ENCODE results near the gene TYMP.

DNA sequence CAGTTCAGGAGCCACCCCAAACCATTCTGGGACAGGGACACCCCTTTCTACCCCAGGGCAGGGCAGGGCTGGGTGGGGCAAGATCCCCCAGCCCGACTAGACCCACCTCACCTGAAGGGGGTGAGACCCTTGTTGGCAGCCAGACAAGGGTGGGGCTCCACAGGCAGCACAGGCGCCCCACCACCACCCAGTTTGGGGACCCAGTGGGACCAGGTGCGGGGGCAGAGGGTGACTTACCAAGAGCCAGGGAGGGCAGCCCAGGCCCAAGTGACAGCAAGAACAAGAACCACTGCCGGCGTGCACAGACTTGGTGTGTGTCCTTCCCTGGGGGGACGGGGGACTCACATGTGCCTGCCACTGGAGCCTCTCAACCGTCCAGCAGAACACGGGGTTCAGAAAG, 46.3 kb downstream of the TYMP start:
- TF ChIP-seq, protein P1, sequence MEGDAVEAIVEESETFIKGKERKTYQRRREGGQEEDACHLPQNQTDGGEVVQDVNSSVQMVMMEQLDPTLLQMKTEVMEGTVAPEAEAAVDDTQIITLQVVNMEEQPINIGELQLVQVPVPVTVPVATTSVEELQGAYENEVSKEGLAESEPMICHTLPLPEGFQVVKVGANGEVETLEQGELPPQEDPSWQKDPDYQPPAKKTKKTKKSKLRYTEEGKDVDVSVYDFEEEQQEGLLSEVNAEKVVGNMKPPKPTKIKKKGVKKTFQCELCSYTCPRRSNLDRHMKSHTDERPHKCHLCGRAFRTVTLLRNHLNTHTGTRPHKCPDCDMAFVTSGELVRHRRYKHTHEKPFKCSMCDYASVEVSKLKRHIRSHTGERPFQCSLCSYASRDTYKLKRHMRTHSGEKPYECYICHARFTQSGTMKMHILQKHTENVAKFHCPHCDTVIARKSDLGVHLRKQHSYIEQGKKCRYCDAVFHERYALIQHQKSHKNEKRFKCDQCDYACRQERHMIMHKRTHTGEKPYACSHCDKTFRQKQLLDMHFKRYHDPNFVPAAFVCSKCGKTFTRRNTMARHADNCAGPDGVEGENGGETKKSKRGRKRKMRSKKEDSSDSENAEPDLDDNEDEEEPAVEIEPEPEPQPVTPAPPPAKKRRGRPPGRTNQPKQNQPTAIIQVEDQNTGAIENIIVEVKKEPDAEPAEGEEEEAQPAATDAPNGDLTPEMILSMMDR (conservative IDR thresholded peaks at IDR 0.05 in 1 of 2, IDR thresholded peaks at IDR 0.05 in 1 of 2; ENCODE audit: low read depth in 1 of 2, low read length in 2 of 2) = no peak
- no peak for TF ChIP-seq EZH2 (IDR thresholded peaks at IDR 0.05; ENCODE audit: low read length, missing control alignments)

Data from fibroblast of lung (primary cell).